ENCODE measurements around the gene SLC4A1. TPM values are rescaled to one million over a fixed set of nuclear protein-coding genes. Genes with fewer than 3 reads are reported as not detected.

Gene SLC4A1
- total and polyA plus RNA-seq, 2 experiments from 2014 or later = not detected

DNA sequence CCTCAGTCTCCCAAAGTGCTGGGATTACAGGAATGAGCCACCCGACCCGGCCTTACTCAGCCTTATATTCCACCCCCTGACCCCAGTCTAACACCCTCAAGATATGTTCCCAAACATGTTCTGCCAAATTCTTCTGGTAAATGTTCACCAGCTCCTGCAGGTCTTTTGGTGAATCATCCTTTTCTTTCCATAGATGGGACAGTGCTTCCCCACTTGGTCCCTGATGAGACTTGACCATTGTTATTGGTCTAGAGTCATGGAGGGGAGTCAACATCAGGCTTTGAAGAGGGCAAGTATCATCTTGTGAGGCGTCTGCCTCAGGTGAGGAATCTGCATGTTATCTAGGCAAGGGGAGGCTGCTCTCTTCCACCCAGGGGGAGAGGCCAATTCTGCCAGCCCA, 30.0 kb upstream of the SLC4A1 start:
- TF ChIP-seq, protein P1, sequence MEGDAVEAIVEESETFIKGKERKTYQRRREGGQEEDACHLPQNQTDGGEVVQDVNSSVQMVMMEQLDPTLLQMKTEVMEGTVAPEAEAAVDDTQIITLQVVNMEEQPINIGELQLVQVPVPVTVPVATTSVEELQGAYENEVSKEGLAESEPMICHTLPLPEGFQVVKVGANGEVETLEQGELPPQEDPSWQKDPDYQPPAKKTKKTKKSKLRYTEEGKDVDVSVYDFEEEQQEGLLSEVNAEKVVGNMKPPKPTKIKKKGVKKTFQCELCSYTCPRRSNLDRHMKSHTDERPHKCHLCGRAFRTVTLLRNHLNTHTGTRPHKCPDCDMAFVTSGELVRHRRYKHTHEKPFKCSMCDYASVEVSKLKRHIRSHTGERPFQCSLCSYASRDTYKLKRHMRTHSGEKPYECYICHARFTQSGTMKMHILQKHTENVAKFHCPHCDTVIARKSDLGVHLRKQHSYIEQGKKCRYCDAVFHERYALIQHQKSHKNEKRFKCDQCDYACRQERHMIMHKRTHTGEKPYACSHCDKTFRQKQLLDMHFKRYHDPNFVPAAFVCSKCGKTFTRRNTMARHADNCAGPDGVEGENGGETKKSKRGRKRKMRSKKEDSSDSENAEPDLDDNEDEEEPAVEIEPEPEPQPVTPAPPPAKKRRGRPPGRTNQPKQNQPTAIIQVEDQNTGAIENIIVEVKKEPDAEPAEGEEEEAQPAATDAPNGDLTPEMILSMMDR (IDR thresholded peaks at IDR 0.05; ENCODE audit: low read depth, low read length) = no peak
- no peaks in the 10 kb centered on the region for H3K4me1 ChIP-seq (ENCODE audit: low read depth)
- H3K27me3 ChIP-seq = no peaks in the 10 kb centered on the region
- H3K4me3 ChIP-seq = no peak overlapping the region
- DNase-seq (ENCODE audit: low read depth in 1 of 2, low spot score in 1 of 2) = no peak
- H3K27ac ChIP-seq = no peak overlapping the region
- H3K9me3 ChIP-seq (ENCODE audit: low read depth) = no peaks in the 10 kb centered on the region
- no peaks in the 10 kb centered on the region for H3K36me3 ChIP-seq

DNA sequence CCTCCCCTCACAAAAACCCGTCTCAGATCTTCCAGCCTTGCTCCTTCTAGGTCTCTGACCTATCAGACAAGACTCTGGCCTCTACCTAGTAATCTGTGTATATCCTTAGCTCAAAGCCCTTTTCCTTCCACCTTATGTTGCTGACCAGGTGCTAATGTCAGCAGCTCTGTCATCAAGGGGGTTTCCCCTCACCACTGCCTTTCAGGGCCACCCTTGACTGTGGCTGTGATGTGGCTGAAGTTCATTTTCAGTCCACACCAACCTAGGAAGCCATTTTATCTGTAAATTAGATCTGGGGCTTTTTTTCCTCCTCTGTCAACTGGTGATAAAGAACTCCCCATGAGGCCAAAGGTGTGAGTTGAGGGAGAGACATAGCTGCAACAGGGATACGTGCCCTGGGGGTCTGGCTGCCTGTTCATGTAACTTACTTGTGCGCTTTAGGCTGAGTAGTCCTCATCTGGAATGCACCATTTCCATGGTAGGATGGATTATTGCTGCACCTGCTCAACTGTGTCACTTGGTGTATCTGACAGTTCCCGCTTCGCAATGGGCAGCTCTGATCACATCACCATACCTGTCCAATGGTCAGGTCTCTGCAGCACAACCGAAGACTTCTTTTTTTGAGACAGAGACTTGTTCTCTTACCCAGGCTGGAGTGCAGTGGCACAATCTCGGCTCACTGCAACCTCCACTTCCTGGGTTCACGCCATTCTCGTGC, 25.7 kb upstream of the SLC4A1 start:
- DNase-seq (ENCODE audit: low read depth in 1 of 2, low spot score in 1 of 2) = no peak
- no peaks in the 10 kb centered on the region for H3K9me3 ChIP-seq (ENCODE audit: low read depth)
- H3K4me3 ChIP-seq = no peak overlapping the region
- H3K27ac ChIP-seq = no peak overlapping the region
- H3K4me1 ChIP-seq (ENCODE audit: low read depth) = no peaks in the 10 kb centered on the region
- H3K36me3 ChIP-seq = no peaks in the 10 kb centered on the region
- TF ChIP-seq, protein P1 (IDR thresholded peaks at IDR 0.05; ENCODE audit: low read depth, low read length) = no peak
- no peaks in the 10 kb centered on the region for H3K27me3 ChIP-seq

DNA sequence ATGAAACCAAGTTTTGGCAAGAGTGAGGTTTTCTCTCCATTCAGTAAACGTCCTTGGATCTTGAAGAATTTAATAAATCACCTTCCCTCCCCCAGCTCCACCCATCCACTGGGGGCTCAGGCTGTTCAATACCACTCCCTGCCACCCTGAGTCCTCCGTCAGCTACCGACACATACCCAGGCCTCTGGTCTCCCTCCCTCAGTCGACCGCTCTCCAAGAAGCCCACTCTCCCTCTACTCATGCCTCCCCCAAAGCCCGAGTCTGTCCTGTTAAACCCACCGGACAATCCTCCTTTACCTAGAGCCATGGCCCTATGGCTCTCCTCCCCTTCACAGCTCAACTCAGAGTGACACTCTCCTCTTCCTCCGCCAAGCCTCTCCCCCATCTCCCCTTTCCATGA, 19.7 kb upstream of the SLC4A1 start:
- Histone ChIP-seq H3K36me3 (no peaks in the 10 kb centered on the region), H3K27me3 (no peaks in the 10 kb centered on the region), H3K9me3 (ENCODE audit: low read depth) (no peaks in the 10 kb centered on the region), H3K4me3 (no peak overlapping the region), H3K27ac (no peak overlapping the region), H3K4me1 (ENCODE audit: low read depth) (no peaks in the 10 kb centered on the region)
- DNase-seq (ENCODE audit: low read depth in 1 of 2, low spot score in 1 of 2) = no peak
- TF ChIP-seq, protein P1 (IDR thresholded peaks at IDR 0.05; ENCODE audit: low read depth, low read length) = no peak

DNA sequence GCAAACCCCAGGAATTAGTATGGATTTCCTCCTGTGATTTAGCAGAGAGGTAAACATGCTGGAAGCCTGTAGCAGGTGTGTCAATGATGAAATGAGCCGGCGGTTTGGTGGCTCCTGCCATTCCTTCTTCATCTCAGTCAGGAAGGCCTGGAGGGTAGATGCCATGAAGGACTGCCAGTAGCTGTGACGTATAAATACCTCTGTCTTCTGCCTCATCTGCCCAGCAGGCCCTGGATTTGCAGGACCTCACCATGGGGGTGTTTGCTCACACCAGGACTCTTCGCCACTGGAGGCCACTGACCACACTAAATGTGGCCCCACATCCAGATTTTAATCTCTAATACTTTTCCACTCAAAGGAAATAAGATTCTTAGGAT, 16.1 kb upstream of the SLC4A1 start:
- no peak for DNase-seq (ENCODE audit: low read depth in 1 of 2, low spot score in 1 of 2)
- Histone ChIP-seq H3K4me3 (no peak overlapping the region), H3K36me3 (no peaks in the 10 kb centered on the region), H3K27ac (no peak overlapping the region), H3K9me3 (ENCODE audit: low read depth) (no peaks in the 10 kb centered on the region), H3K27me3 (no peaks in the 10 kb centered on the region), H3K4me1 (ENCODE audit: low read depth) (no peaks in the 10 kb centered on the region)
- TF ChIP-seq, protein P1 (IDR thresholded peaks at IDR 0.05; ENCODE audit: low read depth, low read length) = no peak

DNA sequence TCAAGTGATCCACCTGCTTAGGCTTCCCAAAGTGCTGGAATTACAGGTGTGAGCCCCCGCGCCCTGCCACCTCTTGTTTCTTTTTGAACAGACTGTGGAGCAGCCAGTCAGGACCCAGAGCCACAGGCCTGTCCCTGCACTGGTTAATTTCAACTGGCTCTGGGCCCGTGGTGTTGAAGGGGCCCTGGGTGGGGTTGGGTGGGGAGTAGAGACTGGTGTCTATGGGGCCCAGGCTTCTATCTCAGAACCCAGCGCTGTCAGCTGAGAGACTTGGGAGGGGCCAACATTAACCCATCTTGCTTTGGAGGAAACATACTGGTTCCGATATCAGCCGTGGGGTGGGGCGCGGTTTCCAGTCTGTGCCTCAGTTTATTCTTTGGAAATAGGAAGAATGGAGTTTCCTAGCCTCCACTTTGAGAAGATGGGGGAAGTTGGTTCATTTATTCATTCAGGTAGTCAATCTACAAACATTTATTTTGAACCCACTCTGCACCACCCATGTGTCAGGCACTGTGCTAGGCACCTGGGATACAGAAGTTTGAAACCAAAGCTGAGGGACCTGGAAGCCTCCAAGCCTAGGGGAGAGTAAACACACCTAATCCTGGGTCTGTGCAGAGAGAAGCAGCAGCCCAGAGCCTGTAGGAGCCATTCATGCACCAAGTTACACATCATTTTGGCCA, 15.5 kb upstream of the SLC4A1 start:
- TF ChIP-seq, protein P1 (IDR thresholded peaks at IDR 0.05; ENCODE audit: low read depth, low read length) = no peak
- DNase-seq (ENCODE audit: low read depth in 1 of 2, low spot score in 1 of 2) = no peak
- Histone ChIP-seq H3K4me1 (ENCODE audit: low read depth) (no peaks in the 10 kb centered on the region), H3K36me3 (no peaks in the 10 kb centered on the region), H3K27me3 (no peaks in the 10 kb centered on the region), H3K27ac (no peak overlapping the region), H3K4me3 (no peak overlapping the region), H3K9me3 (ENCODE audit: low read depth) (no peaks in the 10 kb centered on the region)
